HG03469 (cell line): ENCODE measurements around the gene SLC16A6.
"Not testable (repeated sequence)": the region's sequence is repeated elsewhere in the genome, so short reads cannot be mapped to it uniquely, and the experiment has no call there.

Experiments used
- ATAC-seq: cut with Tn5 transposase; IDR thresholded peaks from one replicate; pipeline ENCODE4 v1.9.1; 2021; ENCODE audit warnings: mild to moderate bottlenecking, moderate library complexity, moderate number of reproducible peaks; ENCODE audit not compliant: unreplicated experiment

The SLC16A6 gene

GRCh38 chr17:68253426-68253825 is 37.5 kb downstream of the SLC16A6 start:
- ATAC-seq = not testable (repeated sequence)

GRCh38 chr17:68249354-68249765 is 41.6 kb downstream of the SLC16A6 start:
- no peak for ATAC-seq

GRCh38 chr17:68248891-68249290 is 42.0 kb downstream of the SLC16A6 start:
- no peak for ATAC-seq

GRCh38 chr17:68248199-68248825 is 42.6 kb downstream of the SLC16A6 start:
- peak; percentile 15 for ATAC-seq

- ATAC-seq = peak; percentile 71
These were observed 43.3 kb downstream of the SLC16A6 start, which contains the start of gene AMZ2 for GRCh38 chr17:68247445-68248198. AMZ2 (plus strand) TSS chr17:68248043; CDS start chr17:68250188, 2,145 bp downstream.

- no peak for ATAC-seq
These were observed 44.5 kb downstream of the SLC16A6 start for GRCh38 chr17:68246271-68247028.

- ATAC-seq = no peak
These were observed 51.1 kb downstream of the SLC16A6 start for GRCh38 chr17:68239632-68240366.

- no peak for ATAC-seq
These were observed 52.1 kb downstream of the SLC16A6 start for GRCh38 chr17:68238871-68239253.

GRCh38 chr17:68238164-68238870 is 52.6 kb downstream of the SLC16A6 start:
- ATAC-seq = no peak

- ATAC-seq = peak; percentile 55
These were observed 53.4 kb downstream of the SLC16A6 start for GRCh38 chr17:68237369-68238163.

GRCh38 chr17:68235336-68235791 is 55.6 kb downstream of the SLC16A6 start:
- ATAC-seq = not testable (repeated sequence)

- not testable (repeated sequence) for ATAC-seq
These were observed 56.1 kb downstream of the SLC16A6 start for GRCh38 chr17:68234726-68235335.

- not testable (repeated sequence) for ATAC-seq
These were observed 58.2 kb downstream of the SLC16A6 start for GRCh38 chr17:68232741-68233140.

- no peak for ATAC-seq
These were observed 59.4 kb downstream of the SLC16A6 start for GRCh38 chr17:68231541-68231940.

GRCh38 chr17:68231131-68231530 is 59.8 kb downstream of the SLC16A6 start:
- not testable (repeated sequence) for ATAC-seq

- no peak for ATAC-seq
These were observed 61.3 kb downstream of the SLC16A6 start for GRCh38 chr17:68229619-68230018.

- ATAC-seq = no peak
These were observed 61.9 kb downstream of the SLC16A6 start for GRCh38 chr17:68228817-68229570.

GRCh38 chr17:68228039-68228680 is 62.8 kb downstream of the SLC16A6 start:
- not testable (repeated sequence) for ATAC-seq
